Measurements from ENCODE around the gene SIRT5. TPM values are rescaled to one million over a fixed set of nuclear protein-coding genes. Genes with fewer than 3 reads are reported as not detected.

The SIRT5 gene
- polyA plus RNA-seq, 1 experiment, result 5.3 TPM

GRCh38 chr6:13572951-13573654 lies 1.3 kb upstream of the SIRT5 start:
- Histone ChIP-seq H3K27ac (ENCODE audit: low read depth, low read length) (no peak overlapping the region), H3K4me3 (ENCODE audit: low read depth, low read length) (peak overlapping the region; percentile 81), H3K27me3 (ENCODE audit: control insufficient read depth, insufficient read depth, low read length) (peaks cover 4% of the 10 kb centered on the region), H3K9me3 (ENCODE audit: control insufficient read depth, insufficient read depth, low read length) (no peaks in the 10 kb centered on the region)
- ChIA-PET CTCF (interaction anchor here (0.6 to 3.3 kb wide), 6 partner anchors 10 to 335 kb away, joined by 3 to 34 read pairs (median 5); no protein-coding TSS in a partner anchor), POLR2A (no interaction called here)
- DNase-seq (ENCODE audit: low read depth, low spot score), result no peak
- TF ChIP-seq, protein P1, sequence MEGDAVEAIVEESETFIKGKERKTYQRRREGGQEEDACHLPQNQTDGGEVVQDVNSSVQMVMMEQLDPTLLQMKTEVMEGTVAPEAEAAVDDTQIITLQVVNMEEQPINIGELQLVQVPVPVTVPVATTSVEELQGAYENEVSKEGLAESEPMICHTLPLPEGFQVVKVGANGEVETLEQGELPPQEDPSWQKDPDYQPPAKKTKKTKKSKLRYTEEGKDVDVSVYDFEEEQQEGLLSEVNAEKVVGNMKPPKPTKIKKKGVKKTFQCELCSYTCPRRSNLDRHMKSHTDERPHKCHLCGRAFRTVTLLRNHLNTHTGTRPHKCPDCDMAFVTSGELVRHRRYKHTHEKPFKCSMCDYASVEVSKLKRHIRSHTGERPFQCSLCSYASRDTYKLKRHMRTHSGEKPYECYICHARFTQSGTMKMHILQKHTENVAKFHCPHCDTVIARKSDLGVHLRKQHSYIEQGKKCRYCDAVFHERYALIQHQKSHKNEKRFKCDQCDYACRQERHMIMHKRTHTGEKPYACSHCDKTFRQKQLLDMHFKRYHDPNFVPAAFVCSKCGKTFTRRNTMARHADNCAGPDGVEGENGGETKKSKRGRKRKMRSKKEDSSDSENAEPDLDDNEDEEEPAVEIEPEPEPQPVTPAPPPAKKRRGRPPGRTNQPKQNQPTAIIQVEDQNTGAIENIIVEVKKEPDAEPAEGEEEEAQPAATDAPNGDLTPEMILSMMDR (IDR thresholded peaks at IDR 0.05; ENCODE audit: low read depth, low read length), result no peak

DNA sequence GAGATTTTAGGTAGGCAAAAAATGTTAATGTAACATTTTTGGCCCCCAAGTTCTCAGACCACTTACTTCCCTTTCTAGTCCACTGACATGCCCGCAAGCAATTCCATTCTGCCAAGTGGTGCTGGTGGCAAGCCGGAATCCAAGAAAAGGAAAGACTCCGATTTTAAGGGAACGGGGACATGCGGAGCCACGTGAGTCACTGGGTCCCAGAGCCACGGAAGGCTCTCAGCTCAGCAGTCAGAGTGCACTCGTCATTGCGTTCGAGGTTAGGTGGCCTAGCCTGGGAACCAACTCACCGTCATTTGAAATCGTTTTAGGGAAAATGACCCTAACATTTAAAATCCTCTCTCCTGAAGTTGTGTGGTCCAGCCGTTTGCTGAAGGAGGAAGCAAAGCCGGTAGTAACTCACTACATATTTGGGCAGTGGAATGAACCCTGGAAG lies 711 bp upstream of the SIRT5 start:
- no peak for DNase-seq (ENCODE audit: low read depth, low spot score)
- CTCF ChIA-PET, result interaction anchor here (0.6 to 3.3 kb wide), 7 partner anchors 11 to 262 kb away, joined by 3 to 37 read pairs (median 5); partner anchors contain the start of gene NOL7

DNA sequence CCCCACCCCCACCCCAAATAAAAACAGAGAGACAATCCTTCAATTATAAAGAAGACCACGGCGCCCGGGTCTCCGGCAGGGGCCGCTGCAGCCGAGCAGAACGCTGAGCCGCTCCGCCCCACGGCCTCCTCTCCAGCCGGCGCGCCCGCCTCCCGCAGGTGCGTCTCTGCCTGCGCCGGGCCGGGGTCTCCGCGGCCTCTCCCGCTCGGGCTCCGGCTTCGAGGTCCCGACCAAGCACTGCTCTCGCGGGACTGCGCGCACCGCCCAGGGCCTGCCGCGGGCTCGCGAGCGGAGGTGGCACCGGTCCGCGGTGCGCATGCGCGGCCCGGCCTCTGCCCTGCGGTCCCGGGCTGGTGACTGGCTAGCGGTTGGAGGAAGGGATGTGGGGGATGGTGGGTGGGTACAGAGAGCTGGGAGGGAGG lies 241 bp upstream of the SIRT5 start:
- Histone ChIP-seq H3K9me3 (ENCODE audit: control insufficient read depth, insufficient read depth, low read length) (no peaks in the 10 kb centered on the region), H3K27ac (ENCODE audit: low read depth, low read length) (peak overlapping the region; percentile 73), H3K4me3 (ENCODE audit: low read depth, low read length) (peak overlapping the region; percentile 81), H3K27me3 (ENCODE audit: control insufficient read depth, insufficient read depth, low read length) (no peaks in the 10 kb centered on the region)
- ChIA-PET POLR2A (interaction anchor here (0.6 to 2.4 kb wide), 10 partner anchors 13 to 271 kb away, joined by 3 to 30 read pairs (median 4); partner anchors contain the start of genes GFOD1, NOL7 and TBC1D7), CTCF (interaction anchor here (0.5 to 3.3 kb wide), 36 partner anchors 8 to 1598 kb away, joined by 3 to 37 read pairs (median 5); partner anchors contain the start of genes NOL7 and TBC1D7)
- TF ChIP-seq, protein P1 (IDR thresholded peaks at IDR 0.05; ENCODE audit: low read depth, low read length), result peak; percentile 42
- DNase-seq (ENCODE audit: low read depth, low spot score), result peak; percentile 77

More for the DNA sequence above, 711 bp upstream of the SIRT5 start:
- H3K27me3 ChIP-seq (ENCODE audit: control insufficient read depth, insufficient read depth, low read length), result peaks cover 1% of the 10 kb centered on the region
- H3K9me3 ChIP-seq (ENCODE audit: control insufficient read depth, insufficient read depth, low read length), result no peaks in the 10 kb centered on the region
- TF ChIP-seq, protein P1 (IDR thresholded peaks at IDR 0.05; ENCODE audit: low read depth, low read length), result no peak
- no peak overlapping the region for H3K27ac ChIP-seq (ENCODE audit: low read depth, low read length)
- POLR2A ChIA-PET, result interaction anchor here (1.0 to 2.4 kb wide), 3 partner anchors 42 to 271 kb away, joined by 3 to 30 read pairs (median 9); partner anchors contain the start of gene NOL7
- H3K4me3 ChIP-seq (ENCODE audit: low read depth, low read length), result peak overlapping the region; percentile 81

GRCh38 chr6:13575377-13575775 lies 975 bp downstream of the SIRT5 start:
- ChIA-PET CTCF (interaction anchor here (0.6 to 3.3 kb wide), 48 partner anchors 12 to 1978 kb away, joined by 3 to 37 read pairs (median 4); partner anchors contain the start of genes NOL7 and TBC1D7), POLR2A (interaction anchor here (0.5 to 2.4 kb wide), 6 partner anchors 40 to 247 kb away, joined by 3 to 30 read pairs (median 10); partner anchors contain the start of genes GFOD1, NOL7 and TBC1D7)
- Histone ChIP-seq H3K27ac (ENCODE audit: low read depth, low read length) (peak overlapping the region; percentile 73), H3K4me3 (ENCODE audit: low read depth, low read length) (peak overlapping the region; percentile 81), H3K9me3 (ENCODE audit: control insufficient read depth, insufficient read depth, low read length) (no peaks in the 10 kb centered on the region), H3K27me3 (ENCODE audit: control insufficient read depth, insufficient read depth, low read length) (no peaks in the 10 kb centered on the region)
- no peak for DNase-seq (ENCODE audit: low read depth, low spot score)
- TF ChIP-seq, protein P1 (IDR thresholded peaks at IDR 0.05; ENCODE audit: low read depth, low read length), result peak; percentile 86
